GM19468 (cell line): ENCODE measurements around the gene TMEM151B.
"Not testable (repeated sequence)": the region's sequence is repeated elsewhere in the genome, so short reads cannot be mapped to it uniquely, and the experiment has no call there.

Source experiments
- ATAC-seq: cut with Tn5 transposase; IDR thresholded peaks from one replicate; pipeline ENCODE4 v1.9.1; 2021; ENCODE audit warnings: mild to moderate bottlenecking, moderate library complexity, moderate number of reproducible peaks; ENCODE audit not compliant: unreplicated experiment; ENCODE audit errors: extremely low read depth

TMEM151B gene

DNA sequence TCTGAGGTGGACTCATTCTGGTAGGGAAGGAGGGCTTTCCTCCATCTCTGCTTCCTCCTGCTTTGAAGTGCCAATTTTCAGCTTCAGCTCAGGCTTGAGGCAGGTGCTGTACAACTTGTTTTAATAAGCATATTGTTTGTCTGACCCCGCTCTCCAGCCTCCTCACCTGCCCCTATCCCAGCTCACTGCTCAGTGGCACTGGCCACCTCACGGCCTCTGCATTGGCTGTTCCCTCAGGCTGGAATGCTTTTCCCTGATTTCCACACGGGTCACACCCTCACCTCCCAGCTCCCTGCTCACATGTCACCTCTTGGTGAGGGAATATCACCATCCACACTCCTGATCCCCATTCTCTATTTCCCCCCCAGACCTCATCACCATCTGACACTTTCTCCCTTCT lies 28.6 kb downstream of the TMEM151B start:
- no peak for ATAC-seq

DNA sequence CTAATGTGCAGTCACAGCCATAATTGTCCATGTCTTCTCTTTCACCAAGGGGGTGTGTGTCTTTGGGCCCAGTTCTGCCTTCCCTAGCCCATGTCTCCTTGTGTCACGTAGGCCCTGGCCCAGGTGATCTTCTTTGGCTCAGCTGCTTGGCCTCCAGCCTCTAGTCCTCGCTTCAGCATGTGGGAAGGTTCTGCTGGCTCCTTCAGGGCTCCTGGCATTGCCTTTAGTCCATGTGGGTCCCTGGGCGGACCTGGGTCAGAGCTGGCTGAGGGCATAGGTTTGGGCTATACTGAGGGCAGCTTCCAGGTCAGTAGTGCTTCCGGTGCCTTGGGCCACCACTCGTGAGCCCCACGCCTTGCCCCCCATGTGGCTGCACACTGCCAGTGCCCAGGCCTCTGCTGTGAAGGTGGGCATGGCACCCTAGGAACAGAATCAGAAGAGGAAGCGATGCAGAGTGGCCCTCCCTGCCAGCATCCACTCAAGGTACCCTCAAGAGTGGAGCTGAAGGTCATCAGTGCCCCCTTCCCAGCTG lies 30.1 kb downstream of the TMEM151B start:
- ATAC-seq = no peak

DNA sequence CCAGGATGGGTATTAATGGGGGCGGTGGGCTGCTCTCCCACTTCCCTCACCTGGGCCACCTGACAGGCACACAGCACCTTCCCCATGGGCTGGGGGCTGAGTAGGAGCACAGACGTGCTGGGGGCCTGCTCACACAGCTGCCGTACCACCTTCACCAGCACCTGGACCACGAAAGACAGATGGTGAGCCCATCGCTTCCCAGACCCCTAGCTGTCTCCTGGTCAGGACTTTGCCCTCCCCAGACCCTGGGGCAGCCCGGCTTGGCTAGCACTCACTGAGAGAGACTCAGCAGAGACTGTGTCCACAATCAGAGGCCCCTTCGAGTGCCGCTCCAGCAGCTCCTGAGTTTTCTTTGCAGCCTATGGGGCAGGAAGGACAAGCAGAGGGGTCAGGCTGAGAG lies 30.9 kb downstream of the TMEM151B start:
- no peak for ATAC-seq

DNA sequence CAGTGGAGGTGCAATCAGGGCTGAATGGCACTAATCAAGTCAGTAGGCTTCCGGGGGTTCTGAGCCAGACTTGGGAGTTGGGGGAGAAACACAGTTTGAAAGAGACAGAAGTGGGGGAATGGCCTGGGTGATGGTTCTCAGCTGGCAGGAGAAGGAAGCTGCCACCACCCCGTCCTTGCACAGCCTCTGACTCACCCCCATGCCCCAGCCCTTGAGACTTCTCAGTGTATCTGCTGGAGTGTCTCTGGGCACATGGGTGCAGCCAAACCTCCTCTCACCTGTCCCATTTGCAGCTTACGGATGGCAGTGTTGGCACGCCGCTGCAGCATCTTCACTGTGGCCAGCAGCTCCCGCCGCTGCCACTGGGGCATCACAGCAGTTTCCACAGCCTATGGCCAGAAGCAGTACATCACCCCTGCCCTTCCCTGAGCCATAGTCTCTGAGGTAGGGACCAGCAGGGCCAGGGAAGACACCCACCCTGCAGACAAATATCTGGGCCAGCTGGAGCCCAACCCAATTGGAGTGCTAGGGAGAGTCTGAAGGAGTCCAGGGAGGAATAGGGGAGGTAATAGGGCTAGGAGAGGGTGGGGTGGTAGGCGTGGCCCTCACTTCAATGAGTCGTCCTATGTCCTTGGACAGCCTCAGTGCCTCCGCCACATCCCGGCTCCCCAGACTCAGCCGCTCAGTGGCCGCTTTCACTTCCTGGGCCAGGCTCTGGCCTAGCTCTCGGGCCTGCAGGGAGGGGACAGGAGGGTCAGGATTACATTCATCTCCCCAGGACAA lies 31.7 kb downstream of the TMEM151B start:
- no peak for ATAC-seq

DNA sequence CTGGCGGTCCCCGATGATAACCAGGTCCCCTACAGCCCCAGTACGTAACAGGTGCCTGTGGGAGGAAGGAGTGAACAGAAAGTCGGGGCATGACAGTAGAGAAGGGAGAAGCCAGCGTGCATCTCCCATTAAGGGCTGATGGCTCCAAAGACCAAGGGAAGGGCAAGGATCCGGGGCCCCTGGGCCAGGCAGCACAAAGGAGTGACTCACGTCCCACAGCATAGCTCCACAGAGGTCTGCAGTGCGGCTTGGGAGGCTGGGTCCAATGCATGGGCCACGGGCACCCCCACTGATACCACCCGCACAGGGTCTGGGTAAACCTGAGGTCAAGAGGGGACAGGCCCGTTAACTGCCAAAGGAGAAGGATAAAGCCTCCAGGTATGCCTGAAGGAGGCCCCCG lies 32.6 kb downstream of the TMEM151B start:
- no peak for ATAC-seq

DNA sequence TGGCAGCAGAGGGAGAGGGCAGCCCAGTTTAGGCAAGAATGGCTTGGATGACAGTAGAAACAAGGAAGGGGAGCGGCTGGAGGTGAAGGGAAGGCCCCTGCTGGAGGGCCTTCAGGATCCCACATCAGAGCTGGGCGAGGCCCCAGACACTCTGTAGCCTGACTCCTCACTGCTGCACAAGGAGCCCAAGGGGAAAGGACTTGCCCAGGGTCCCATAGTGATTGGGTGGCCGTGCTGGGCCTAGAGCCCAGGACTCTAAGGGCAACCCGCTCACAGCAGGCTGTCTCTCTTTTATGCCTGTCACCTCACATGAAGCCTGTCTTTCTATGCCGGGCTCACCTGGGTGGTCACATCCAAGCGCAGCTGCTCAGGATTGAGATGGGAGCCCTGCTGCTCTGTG lies 33.6 kb downstream of the TMEM151B start:
- ATAC-seq = no peak

DNA sequence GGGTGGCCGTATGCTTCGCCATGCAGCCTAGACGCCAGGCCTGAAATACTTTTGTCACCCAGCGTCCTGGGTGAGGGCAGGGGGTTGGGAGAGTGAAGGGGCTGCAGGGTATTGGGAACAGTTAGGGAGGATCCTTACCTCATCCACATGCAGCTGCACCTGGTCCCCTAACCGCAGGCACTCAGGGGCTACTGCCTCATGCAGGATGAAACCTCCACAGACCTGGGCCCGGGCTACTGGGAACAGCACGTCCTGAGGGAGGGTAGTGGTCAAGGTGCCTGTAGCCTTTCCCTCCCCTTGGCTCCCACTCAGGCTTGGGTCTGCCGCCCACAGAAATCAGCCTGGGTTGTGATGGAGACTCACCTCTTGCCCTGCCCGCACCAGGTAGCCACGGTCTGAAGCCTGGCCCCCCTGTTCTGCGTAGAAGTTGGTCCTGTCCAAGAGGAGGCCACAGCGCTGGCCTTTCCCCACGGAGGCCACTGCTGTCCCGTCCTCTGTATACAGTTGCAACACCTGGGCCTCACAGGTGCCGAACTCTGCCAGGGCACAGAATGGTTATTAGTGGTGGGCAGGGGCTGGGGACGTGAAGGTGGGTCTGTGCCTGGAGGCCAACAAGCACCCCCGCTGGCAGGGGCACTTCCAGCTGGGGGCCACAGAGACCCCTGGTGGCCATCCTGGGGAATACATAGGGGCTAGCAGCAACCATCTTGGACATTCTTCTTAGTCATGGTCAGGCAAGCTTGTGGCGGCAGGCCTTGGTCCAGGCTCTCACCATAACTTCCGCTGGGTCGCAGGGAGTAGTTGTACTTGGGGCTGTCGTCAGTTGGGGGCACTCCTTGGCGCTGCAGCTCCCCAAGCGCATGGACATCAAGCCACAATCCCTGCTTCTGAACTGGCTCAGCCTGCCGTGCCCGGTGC lies 34.3 kb downstream of the TMEM151B start:
- ATAC-seq = no peak

DNA sequence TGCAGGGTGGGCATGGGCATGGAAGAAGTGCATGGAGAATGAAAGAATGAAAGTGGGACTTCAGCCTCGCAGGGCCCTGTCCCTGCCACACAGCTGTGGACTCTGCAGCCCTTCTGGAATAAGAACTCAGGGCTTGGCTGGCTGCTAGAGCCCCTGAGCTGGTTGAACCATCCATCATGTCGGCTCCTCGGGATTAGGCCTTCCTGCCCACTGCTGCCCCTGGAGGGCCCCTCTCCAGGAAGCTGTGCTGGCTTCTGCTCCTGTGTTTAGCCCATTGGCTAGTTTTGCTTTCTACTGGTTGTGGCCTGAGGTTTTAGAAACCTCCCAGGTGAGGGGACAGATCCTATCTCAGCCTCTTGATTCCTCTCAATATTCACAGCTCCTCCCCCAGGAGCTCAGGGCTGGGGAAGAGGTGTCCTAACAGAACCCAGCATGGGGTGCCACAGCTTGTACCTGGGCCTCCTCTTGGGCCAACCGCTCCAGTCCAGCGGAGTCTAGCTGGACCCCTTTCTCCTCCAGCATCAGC lies 35.0 kb downstream of the TMEM151B start:
- no peak for ATAC-seq

DNA sequence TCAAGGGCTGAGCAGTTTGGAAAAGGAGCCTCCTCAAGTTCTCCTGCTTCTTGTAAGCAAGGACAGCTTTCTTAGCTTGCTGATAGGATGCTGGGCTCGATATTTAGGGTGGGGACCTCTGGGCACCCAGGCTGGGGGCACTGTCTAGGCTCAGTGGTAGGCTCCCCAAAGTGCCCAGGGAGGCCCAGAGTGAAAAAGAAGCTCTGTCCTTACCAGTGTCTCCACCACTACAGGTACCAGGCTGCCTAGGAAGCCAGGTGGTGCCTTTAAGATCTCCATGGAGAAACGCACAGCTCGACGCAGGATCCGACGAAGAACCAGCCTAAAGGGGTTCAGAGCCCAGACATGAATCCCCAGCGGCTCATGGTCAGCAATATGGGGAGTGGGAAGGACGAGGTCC lies 36.5 kb downstream of the TMEM151B start:
- no peak for ATAC-seq

DNA sequence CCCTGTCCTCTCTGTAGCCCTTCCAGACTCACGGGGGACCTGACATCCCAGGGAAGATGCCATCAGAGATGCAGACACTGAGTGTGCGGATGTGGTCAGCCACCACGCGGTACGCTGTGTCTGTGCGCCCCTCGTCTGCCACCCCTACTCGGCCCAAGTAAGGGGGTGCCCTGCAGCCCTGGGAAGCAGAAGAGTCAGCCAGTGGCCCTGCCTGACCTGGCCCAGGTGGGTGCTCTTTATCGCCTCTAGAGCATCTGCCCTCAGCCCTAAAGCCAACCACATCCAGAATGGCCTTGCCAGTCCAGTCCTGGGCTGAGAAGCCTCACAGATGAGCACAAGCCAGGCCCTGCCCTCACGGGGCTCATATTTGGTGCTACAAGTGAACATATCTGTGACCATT lies 37.0 kb downstream of the TMEM151B start:
- no peak for ATAC-seq

DNA sequence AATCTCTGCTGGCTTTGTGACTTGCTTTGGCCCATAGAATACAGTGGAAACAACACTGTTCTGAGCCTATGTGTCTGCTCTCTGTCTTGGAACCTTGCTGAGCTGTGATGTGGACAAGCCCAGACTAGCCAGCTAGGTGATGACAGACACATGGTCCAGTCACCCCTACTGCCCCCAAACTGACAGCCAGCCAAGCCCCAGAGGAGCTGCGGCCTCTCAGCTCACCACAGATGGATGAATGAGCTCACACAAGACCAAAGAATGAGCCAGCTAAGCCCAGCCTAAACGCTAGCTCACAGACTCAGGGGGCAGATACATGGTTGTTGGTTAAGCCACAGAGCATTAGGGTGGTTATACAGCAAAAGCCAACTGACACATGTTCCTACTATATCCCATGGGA lies 38.8 kb downstream of the TMEM151B start:
- no peak for ATAC-seq

DNA sequence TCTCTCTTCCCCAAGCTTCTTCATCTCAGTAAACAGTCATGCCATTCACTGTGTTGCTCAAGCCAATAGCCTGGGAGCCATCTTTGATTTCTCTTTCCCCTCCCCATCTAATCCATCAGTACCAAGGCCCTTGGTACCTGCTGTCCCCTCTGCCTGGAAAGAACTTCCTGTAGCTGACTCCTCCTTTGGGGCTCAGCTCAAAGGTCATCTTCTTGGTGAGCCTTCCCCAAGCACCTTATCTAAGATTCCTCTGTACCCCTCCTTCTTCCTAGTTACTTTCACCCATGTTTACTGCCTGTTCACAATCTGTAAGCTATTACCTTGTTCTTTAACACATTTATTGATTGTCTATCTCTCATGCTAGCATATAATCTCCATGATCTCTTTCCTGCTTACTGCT lies 39.4 kb downstream of the TMEM151B start:
- no peak for ATAC-seq

DNA sequence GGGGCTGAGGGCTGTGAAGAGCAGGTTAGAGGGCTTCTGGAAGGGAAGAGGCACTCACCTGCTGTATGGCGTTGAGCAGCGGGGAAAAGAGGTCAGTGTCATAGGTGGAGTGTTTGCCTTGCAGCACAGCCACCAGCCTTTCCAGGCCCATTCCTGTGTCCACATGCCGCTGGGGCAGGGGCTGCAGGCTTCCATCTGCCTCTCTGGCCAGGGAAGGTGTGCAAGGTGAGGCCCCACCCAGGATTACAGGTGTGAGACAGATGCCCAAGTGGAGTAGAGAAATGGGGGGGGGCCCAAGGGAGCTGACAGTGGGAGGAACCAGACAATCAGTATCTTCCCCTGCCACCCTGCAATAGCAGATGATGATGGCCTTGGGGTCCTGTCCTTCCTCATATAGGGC lies 40.0 kb downstream of the TMEM151B start:
- ATAC-seq = no peak

DNA sequence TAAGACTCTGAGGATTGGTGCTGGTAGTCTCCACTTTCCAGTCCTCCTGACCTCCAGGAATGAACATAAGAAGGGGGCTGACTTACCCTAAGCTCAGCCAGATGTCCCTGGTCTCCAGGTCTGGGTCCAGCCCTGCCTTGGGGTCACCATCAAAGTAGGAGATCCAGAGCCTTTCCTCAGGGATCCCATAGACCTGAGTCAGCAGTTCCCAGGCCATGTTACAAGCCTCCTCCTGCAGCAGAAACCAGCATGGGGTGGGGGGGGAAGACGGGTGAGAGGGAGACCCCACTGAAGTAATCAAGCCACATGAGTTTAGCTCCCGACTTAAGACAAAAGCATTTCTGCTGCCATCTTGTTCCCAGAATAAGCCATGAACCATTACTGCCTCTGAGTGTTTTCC lies 41.1 kb downstream of the TMEM151B start:
- ATAC-seq = no peak

DNA sequence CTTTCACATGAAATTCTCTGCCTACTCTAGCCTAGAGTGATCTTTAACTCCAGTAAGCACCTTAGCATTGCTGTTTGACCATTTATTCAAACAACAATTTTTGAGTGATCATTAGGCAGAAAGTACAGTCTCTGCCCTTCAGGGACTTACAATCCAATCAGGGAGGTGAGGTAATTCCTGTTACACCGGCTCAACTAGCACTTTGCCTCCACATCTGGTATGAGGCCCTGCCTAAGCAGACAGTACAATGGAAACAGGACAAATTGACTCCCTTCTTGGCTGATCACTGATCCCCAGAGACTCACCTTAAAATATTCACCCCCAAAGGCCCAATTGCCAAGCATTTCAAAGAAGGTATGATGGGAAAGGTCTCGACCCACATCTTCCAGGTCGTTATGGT lies 41.5 kb downstream of the TMEM151B start:
- no peak for ATAC-seq

DNA sequence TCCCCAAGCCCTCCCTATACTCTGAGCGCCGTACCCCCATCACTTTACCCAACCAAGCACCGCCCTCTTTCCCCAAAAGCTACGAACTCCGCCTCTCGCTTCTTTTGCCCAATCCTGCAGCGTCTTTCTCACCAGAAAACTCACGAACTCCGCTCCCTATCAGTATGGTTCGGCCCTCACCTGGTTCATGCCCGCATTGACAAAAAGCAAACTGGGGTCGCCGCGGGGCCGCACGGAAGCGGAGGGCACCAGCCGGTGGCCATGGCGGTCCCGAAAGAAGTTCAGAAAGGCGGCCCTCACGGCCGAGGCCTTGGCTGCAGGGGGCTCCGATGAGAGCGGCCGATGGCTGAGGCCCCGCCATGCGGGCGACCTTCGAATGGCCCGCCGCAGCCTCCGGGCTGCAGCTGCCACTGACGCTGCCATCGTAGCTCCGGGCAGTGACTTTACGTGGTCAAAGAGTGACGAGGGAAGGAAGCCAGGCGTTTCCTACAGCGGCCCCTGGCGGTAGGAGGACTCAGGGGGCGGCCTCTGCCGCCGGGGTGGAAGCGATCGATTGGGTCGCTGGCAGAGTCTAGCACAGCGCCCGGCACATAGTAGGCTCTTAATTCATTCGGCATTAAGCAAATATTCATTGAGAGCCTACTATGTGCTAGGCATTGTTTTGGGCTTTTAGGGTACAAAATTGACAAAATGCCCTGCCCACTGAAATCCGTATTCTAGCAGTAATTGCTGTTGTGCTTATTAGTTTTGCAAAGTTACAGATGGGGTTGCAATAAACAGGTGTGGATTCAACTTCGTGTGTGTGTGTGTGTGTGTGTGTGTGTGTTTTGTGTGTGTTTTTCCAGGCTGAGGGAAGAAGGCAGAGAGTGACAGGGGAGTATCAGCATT lies 42.9 kb downstream of the TMEM151B start, which contains the start of gene AARS2:
AARS2 (minus strand) TSS at position 447 of the 888 bp plus-strand sequence; CDS start at position 423, 24 bp downstream.
- ATAC-seq = no peak

DNA sequence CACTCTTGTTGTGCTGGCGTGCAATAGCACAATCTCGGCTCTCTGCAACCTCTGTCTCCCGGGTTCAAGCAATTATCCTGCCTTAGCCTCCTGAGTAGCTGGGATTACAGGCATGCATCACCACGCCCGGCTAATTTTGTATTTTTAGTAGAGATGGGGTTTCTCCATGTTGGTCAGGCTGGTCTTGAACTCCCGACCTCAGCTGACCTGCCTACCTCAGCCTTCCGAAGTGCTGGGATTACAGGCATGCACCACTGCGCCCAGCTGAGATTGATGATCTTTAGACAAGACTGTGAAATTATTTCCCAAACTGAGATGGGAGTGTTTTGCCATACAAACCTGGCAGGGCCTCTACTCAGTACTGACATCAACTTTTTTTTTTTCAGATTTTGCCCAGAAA lies 44.4 kb downstream of the TMEM151B start:
- ATAC-seq = not testable (repeated sequence)

DNA sequence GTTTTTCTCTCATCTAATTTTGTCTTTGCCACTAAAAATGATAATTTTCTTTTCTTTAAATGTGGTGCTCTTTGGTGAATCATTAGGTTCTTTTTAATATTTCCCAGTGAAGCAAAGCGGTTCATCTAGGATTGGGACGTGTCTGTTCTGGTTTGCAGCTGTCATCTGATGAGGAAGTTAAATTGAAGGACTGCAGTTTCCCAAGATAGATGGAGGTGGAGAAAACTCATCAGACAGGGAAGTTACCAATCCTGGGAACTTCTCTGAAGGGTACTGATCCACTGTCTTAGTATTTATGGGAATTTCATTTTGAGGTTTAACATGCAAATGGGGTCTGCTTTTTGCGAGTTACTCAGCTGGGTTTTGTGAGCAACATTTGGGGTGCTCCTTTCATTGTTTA lies 45.3 kb downstream of the TMEM151B start:
- no peak for ATAC-seq

DNA sequence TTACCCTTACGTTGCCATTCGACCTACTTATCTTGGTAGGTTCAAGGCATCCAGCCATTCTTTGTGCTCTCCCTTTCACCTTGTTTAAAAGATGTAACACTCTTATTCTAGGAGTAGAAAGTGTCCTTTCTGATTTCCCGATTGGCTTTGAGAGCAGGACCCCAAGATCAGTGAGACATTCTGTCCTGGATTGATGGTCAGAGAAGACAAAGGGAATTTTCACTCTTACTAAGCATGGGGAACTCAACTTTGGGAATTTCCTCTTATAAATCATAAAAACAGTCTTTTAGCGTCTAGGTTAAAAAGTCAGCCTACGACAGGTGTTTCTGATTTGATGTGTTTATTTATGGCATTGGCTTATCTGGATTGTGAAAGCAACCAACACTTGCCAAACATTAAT lies 45.7 kb downstream of the TMEM151B start:
- ATAC-seq = no peak

DNA sequence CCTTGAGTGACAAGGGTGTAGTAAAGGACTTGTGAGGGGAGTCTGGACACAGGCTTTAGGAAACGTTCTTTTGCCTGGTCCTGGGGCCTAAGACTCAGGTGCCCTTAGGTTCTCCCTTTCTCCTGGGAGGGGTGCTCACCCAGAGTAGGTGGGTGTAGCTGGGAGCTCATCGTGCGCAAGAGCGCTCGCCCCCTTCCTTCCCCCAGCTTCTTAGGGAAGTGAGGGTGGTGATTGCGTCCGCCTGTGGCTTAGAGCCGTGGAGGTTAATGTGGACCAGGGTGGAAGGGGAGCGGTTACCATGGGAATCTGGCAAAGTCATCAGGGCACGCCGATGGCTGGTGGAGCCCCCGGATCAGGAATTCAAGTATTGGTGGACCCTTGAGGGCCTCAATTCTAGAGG lies 46.2 kb downstream of the TMEM151B start:
- ATAC-seq = no peak
